A549 (cell line): ENCODE data around the gene FAM107B. TPM values are rescaled to one million over a fixed set of nuclear protein-coding genes. Genes with fewer than 3 reads are reported as not detected.
A peak's percentile ranks its signal among the peaks of the same experiment; 100 is the strongest.

Source experiments
- ATAC-seq, 2 experiments: fragments of 200-7000 bp in 1 of 2; fragments of >200 bp in 1 of 2; cut with Nextera tagmentation in 1 of 2; cut with Tn5 transposase in 1 of 2; 3 replicates each; pipeline versions ENCODE4 v1.8.0 to v1.9.1; 2018 to 2020; ENCODE audit warnings: mild to moderate bottlenecking in 1 of 2, moderate library complexity in 1 of 2
- CTCF ChIA-PET: fragments of 300-600 bp; sonication (Branson Sonifier 250); formaldehyde crosslinking; extraction: SDS; loops from one replicate; lab custom pipeline; 2021; ENCODE audit warnings: antibody characterized with exemption, inconsistent platforms; lab: Yijun Ruan, JAX
- POLR2A ChIA-PET: fragments of 350-600 bp; formaldehyde crosslinking; extraction: SDS; loops from one replicate; lab custom pipeline; 2021; ENCODE audit warnings: antibody characterized with exemption, inconsistent platforms; lab: Yijun Ruan, JAX
- DNase-seq, 2 experiments: peaks; one replicate each; pipeline versions ENCODE4 v3.0.0 to v3.0.0-alpha.2; 2011 to 2016; ENCODE audit warnings: low read depth in 1 of 2, low spot score in 1 of 2
- FAIRE-seq: peaks from 2 replicates; lab custom pipeline; 2011; peaks lifted over from hg19 to GRCh38; lab: Jason Lieb, UNC
- H3K27ac ChIP-seq, 2 experiments: fragments of >200 bp; sonication (Bioruptor Twin); formaldehyde crosslinking; 3 replicates each; pipeline ENCODE4 v1.5.1; 2016 to 2017
- H3K4me1 ChIP-seq: fragments of >200 bp; sonication (Bioruptor Twin); formaldehyde crosslinking; 3 replicates; pipeline ENCODE4 v1.6.1; 2016
- H3K4me2 ChIP-seq: fragments of >200 bp; sonication (Bioruptor Twin); formaldehyde crosslinking; 3 replicates; pipeline ENCODE4 v1.6.1; 2016
- H3K4me3 ChIP-seq: fragments of >200 bp; sonication (Bioruptor Twin); formaldehyde crosslinking; 3 replicates; pipeline ENCODE4 v1.5.1; 2016
- H3K9me3 ChIP-seq: fragments of >200 bp; sonication (Bioruptor Twin); formaldehyde crosslinking; 3 replicates; pipeline ENCODE4 v1.6.1; 2016
- BCL3 ChIP-seq: fragments of >200 bp; sonication (Bioruptor Twin); formaldehyde crosslinking; IDR thresholded peaks from 3 replicates; pipeline ENCODE4 v1.6.1; 2016
- BHLHE40 ChIP-seq: IDR thresholded peaks from 2 replicates; pipeline ENCODE4 v1.6.1; 2012; ENCODE audit warnings: low read depth, low read length, inconsistent platforms
- CBX2 ChIP-seq: fragments of 200-600 bp; sonication (generic); IDR thresholded peaks from 2 replicates; pipeline ENCODE4 v1.6.1; 2016; ENCODE audit warnings: low read depth, mild to moderate bottlenecking, borderline replicate concordance
- CEBPB ChIP-seq, 2 experiments: fragments of >200 bp in 1 of 2; sonication (Bioruptor Twin) in 1 of 2; formaldehyde crosslinking in 1 of 2; IDR thresholded peaks; 2 replicates each; pipeline ENCODE4 v1.6.1; 2012 to 2016
- CTCF ChIP-seq: fragments of >200 bp; sonication (Bioruptor Twin); formaldehyde crosslinking; IDR thresholded peaks from 3 replicates; pipeline ENCODE4 v1.5.1; 2016
- E2F6 ChIP-seq: IDR thresholded peaks from 2 replicates; pipeline ENCODE4 v1.6.1; 2012; ENCODE audit warnings: low read depth, borderline replicate concordance
- ELK1 ChIP-seq: fragments of 150-350 bp; IDR thresholded peaks from 2 replicates; pipeline ENCODE4 v1.6.1; 2014; ENCODE audit warnings: low read depth, mild to moderate bottlenecking, low read length
- EP300 ChIP-seq, 2 experiments: fragments of >200 bp; sonication (Bioruptor Twin); formaldehyde crosslinking; IDR thresholded peaks; 2 replicates in 1 of 2; 3 replicates in 1 of 2; pipeline ENCODE4 v1.6.1; 2016 to 2017
- ESRRA ChIP-seq: fragments of 150-350 bp; IDR thresholded peaks from 2 replicates; pipeline ENCODE4 v1.6.1; 2014; ENCODE audit warnings: mild to moderate bottlenecking, low read length, borderline replicate concordance
- FOSL2 ChIP-seq, 2 experiments: fragments of 450-650 bp in 1 of 2; fragments of >200 bp in 1 of 2; sonication (Bioruptor Twin) in 1 of 2; formaldehyde crosslinking; IDR thresholded peaks; 2 replicates each; pipeline versions ENCODE4 v1.5.0 to v1.6.1; 2016 to 2020; ENCODE audit warnings: mild to moderate bottlenecking in 1 of 2, moderate library complexity in 1 of 2
- HDAC2 ChIP-seq: fragments of 200-600 bp; sonication (generic); IDR thresholded peaks from 2 replicates; pipeline ENCODE4 v1.6.1; 2016
- HOXB13 ChIP-seq: fragments of 250-450 bp; sonication (Bioruptor Pico); IDR thresholded peaks from 2 replicates; pipeline ENCODE4 v1.5.0; 2020; ENCODE audit warnings: low read depth, mild to moderate bottlenecking, moderate library complexity
- JUN ChIP-seq, 2 experiments: fragments of >200 bp; sonication (Bioruptor Twin); formaldehyde crosslinking; IDR thresholded peaks; 2 replicates in 1 of 2; 3 replicates in 1 of 2; pipeline ENCODE4 v1.6.1; 2016 to 2017
- KDM5A ChIP-seq: fragments of 200-600 bp; sonication (generic); IDR thresholded peaks from 2 replicates; pipeline ENCODE4 v1.6.1; 2016; ENCODE audit warnings: antibody characterized with exemption, mild to moderate bottlenecking
- MAX ChIP-seq: IDR thresholded peaks from 2 replicates; pipeline ENCODE4 v1.6.1; 2012
- MAZ ChIP-seq: fragments of 150-350 bp; IDR thresholded peaks from 2 replicates; pipeline ENCODE4 v1.6.1; 2014; ENCODE audit warnings: antibody characterized with exemption, low read depth, low read length, borderline replicate concordance
- MYC ChIP-seq: IDR thresholded peaks from 2 replicates; pipeline ENCODE4 v1.6.1; 2012; ENCODE audit warnings: mild to moderate bottlenecking, inconsistent platforms, low read length, improper control_type of control experiment, borderline replicate concordance
- NR3C1 ChIP-seq: fragments of >200 bp; sonication (Bioruptor Twin); formaldehyde crosslinking; IDR thresholded peaks from 3 replicates; pipeline ENCODE4 v1.6.1; 2017
- PBX3 ChIP-seq: IDR thresholded peaks from 2 replicates; pipeline ENCODE4 v1.6.1; 2012
- PHF8 ChIP-seq: fragments of 200-600 bp; sonication (generic); IDR thresholded peaks from 2 replicates; pipeline ENCODE4 v1.6.1; 2016; ENCODE audit warnings: low read depth, mild to moderate bottlenecking, antibody characterized with exemption, moderate library complexity, borderline replicate concordance
- RARB ChIP-seq: fragments of 250-450 bp; sonication (Bioruptor Pico); IDR thresholded peaks from 2 replicates; pipeline ENCODE4 v1.8.0; 2021; ENCODE audit warnings: mild to moderate bottlenecking, moderate library complexity
- SMC3 ChIP-seq: fragments of >200 bp; sonication (Bioruptor Twin); formaldehyde crosslinking; IDR thresholded peaks from 3 replicates; pipeline ENCODE4 v1.6.1; 2018; ENCODE audit warnings: inconsistent platforms
- TFCP2L1 ChIP-seq: fragments of 250-450 bp; sonication (Bioruptor Pico); IDR thresholded peaks from 2 replicates; pipeline ENCODE4 v1.5.0; 2021; ENCODE audit warnings: mild to moderate bottlenecking
- ZC3H11A ChIP-seq: fragments of 450-650 bp; IDR thresholded peaks from 2 replicates; pipeline ENCODE4 v1.6.1; 2014; ENCODE audit warnings: antibody characterized with exemption, mild to moderate bottlenecking
- ZFP36 ChIP-seq: fragments of 450-650 bp; IDR thresholded peaks from 2 replicates; pipeline ENCODE4 v1.6.1; 2014; ENCODE audit warnings: borderline replicate concordance; ENCODE audit not compliant: partially characterized antibody
- ZSCAN20 ChIP-seq: fragments of 250-450 bp; sonication (Bioruptor Pico); IDR thresholded peaks from 2 replicates; pipeline ENCODE4 v1.8.0; 2022; ENCODE audit warnings: mild to moderate bottlenecking, moderate library complexity
- WGBS: methylation state at CpG from one replicate; pipeline ENCODE4 v1.1.6; 2017; ENCODE audit errors: missing lambda C conversion rate; 5-methylcytosine and 5-hydroxymethylcytosine counted together
- polyA plus RNA-seq, 4 experiments: library from polyadenylated mRNA; depleted of rRNA in 3 of 4; stranded (reverse); fragments of >200 nt; fragmentation: RNase III in 1 of 4; extraction: RNeasy Plus Mini Kit Qiagen cat#74134 plus additional on column Dnase treatment in 1 of 4; gene quantifications; 2 replicates in 3 of 4; 3 replicates in 1 of 4; pipeline ENCODE4 v1.2.3, GENCODE V29; 2011 to 2017

FAM107B gene
- polyA plus RNA-seq, 2 of the 4 experiments (the other 2 are of a cell fraction) = 99.9 to 173 TPM

- peak overlapping the region; percentile 10; the same call in 1 of the 3 replicates for H3K4me2 ChIP-seq
- CTCF ChIA-PET = interaction anchor here (1.0 to 2.6 kb wide), 3 partner anchors 11 to 263 kb away, joined by 3 to 10 read pairs (median 4); no protein-coding TSS in a partner anchor
Observed at GRCh38 chr10:14560274-14560673, 214.4 kb downstream of the FAM107B start.

GRCh38 chr10:14558025-14558424 is 216.7 kb downstream of the FAM107B start:
- no peak for FAIRE-seq
- 97% methylated on average over 12 of the region's 12 CpGs for WGBS
- POLR2A ChIA-PET = no interaction called here
- H3K4me1 ChIP-seq = peaks cover 95% of the 10 kb centered on the region
- CTCF ChIA-PET = interaction anchor here (0.9 to 2.7 kb wide), 9 partner anchors 10 to 265 kb away, joined by 3 to 14 read pairs (median 3); no protein-coding TSS in a partner anchor
- H3K4me2 ChIP-seq = no peak overlapping the region
- ATAC-seq = no peak
- no peak for DNase-seq
- H3K9me3 ChIP-seq = no peaks in the 10 kb centered on the region
- TF ChIP-seq ZFP36 (no peak), E2F6 (no peak)
- no peak overlapping the region for H3K4me3 ChIP-seq
- no peak overlapping the region for H3K27ac ChIP-seq

More at GRCh38 chr10:14560274-14560673, 214.4 kb downstream of the FAM107B start:
- no peak for FAIRE-seq
- peak; percentile 66 to 71; a peak in 5 of 6 replicates for ATAC-seq
- Histone ChIP-seq H3K4me1 (peaks cover 95% of the 10 kb centered on the region), H3K4me3 (no peak overlapping the region), H3K27ac (peak overlapping the region in 1 of 2 experiments; percentile 9; a peak in 3 of 6 replicates), H3K9me3 (no peaks in the 10 kb centered on the region)
- POLR2A ChIA-PET = interaction anchor here (1.1 kb wide), 1 partner anchor 278 kb away, joined by 4 read pairs; the partner anchor contains the start of genes CDNF, HSPA14 and MSANTD7
- 76% methylated on average over 9 of the region's 9 CpGs for WGBS
- peak; percentile 48 to 78 for DNase-seq
- TF ChIP-seq PBX3 (no peak), EP300 (IDR thresholded peaks at IDR 0.05) (no peak), CBX2 (no peak), PHF8 (no peak), HOXB13 (no peak), ESRRA (no peak), FOSL2 (IDR thresholded peaks at IDR 0.05) (no peak), FOSL2 (CRISPR knock-in tag; IDR thresholded peaks at IDR 0.05) (peak; percentile 68; the same call in 1 of the 2 replicates), RARB (CRISPR knock-in tag) (no peak), ZSCAN20 (no peak), KDM5A (no peak), SMC3 (no peak), MYC (no peak), MAX (no peak; the same call in 1 of the 2 replicates), E2F6 (no peak), NR3C1 (no peak), ZFP36 (no peak), CEBPB (IDR thresholded peaks at IDR 0.05) (peak in 1 of 2 experiments; percentile 38; a peak in 1 of 4 replicates)

GRCh38 chr10:14557567-14557966 is 217.1 kb downstream of the FAM107B start:
- ChIA-PET CTCF (interaction anchor here (0.7 to 2.7 kb wide), 7 partner anchors 10 to 266 kb away, joined by 3 to 14 read pairs (median 4); no protein-coding TSS in a partner anchor), POLR2A (no interaction called here)
- WGBS = 93% methylated on average over 5 of the region's 5 CpGs
- FAIRE-seq (no peak), DNase-seq (no peak), ATAC-seq (no peak)
- no peak overlapping the region for H3K4me3 ChIP-seq
- no peak overlapping the region for H3K4me2 ChIP-seq
- H3K9me3 ChIP-seq = no peaks in the 10 kb centered on the region
- H3K27ac ChIP-seq = 0 out of 6 replicates have a peak overlapping the region, but pooled peaks of 1 of the 2 experiments have one; percentile 25
- H3K4me1 ChIP-seq = peaks cover 90% of the 10 kb centered on the region
- no peak for TF ChIP-seq BHLHE40
- no peak for TF ChIP-seq ZFP36
- TF ChIP-seq CTCF = no peak
- no peak for TF ChIP-seq ZC3H11A
- TF ChIP-seq MAZ = no peak
- TF ChIP-seq ELK1 = no peak
- no peak for TF ChIP-seq JUN (IDR thresholded peaks at IDR 0.05)
- no peak for TF ChIP-seq HDAC2
- no peak for TF ChIP-seq E2F6
- TF ChIP-seq BCL3 = no peak
- TF ChIP-seq TFCP2L1 (CRISPR knock-in tag) = no peak
